LNCAP (cell line): ENCODE measurements around the gene OR6B3.

ENCODE experiments used
- TF ChIP-seq, protein P1 (sequence below): fragments of 450-650 bp; IDR thresholded peaks from 2 replicates; pipeline ENCODE4 v1.5.1; 2017; ENCODE audit warnings: mild to moderate bottlenecking

OR6B3 gene

DNA sequence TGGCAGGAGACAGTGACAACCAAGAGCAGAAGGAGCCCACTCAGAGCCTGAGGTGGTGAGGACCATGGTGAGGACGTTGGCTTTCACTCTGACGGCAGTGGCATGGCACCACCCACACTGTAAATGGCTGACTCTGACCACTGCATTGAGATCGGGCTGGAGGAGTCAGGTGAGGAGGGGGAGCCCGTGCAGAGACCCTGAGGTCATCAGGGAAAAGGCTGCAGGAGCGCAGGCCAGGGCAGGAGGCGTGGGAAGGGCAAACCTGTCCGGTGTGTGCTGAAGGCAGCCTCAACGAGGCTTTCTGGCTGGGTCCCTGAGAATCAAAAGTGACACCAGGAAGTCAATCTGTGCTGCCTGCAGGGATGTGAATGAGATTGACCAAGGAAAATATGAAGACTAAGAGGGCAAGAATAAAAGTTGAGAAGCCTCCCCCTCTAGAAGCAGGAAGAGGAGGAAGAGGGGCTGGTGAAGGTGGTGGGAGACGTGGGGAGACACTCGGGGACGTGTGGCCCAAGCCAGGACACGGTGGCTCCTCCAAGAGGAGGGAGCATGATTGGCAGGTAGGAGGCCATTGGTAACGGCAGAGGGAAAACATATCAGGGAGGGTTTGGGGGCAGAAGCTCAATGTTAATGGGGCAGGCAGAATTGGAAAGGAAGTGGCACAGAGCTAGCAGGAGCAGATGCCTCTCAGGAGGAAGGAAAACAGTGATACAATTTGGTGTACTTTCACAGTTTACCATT, 2.0 kb upstream of the OR6B3 start:
- TF ChIP-seq, protein P1, sequence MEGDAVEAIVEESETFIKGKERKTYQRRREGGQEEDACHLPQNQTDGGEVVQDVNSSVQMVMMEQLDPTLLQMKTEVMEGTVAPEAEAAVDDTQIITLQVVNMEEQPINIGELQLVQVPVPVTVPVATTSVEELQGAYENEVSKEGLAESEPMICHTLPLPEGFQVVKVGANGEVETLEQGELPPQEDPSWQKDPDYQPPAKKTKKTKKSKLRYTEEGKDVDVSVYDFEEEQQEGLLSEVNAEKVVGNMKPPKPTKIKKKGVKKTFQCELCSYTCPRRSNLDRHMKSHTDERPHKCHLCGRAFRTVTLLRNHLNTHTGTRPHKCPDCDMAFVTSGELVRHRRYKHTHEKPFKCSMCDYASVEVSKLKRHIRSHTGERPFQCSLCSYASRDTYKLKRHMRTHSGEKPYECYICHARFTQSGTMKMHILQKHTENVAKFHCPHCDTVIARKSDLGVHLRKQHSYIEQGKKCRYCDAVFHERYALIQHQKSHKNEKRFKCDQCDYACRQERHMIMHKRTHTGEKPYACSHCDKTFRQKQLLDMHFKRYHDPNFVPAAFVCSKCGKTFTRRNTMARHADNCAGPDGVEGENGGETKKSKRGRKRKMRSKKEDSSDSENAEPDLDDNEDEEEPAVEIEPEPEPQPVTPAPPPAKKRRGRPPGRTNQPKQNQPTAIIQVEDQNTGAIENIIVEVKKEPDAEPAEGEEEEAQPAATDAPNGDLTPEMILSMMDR: no peak

DNA sequence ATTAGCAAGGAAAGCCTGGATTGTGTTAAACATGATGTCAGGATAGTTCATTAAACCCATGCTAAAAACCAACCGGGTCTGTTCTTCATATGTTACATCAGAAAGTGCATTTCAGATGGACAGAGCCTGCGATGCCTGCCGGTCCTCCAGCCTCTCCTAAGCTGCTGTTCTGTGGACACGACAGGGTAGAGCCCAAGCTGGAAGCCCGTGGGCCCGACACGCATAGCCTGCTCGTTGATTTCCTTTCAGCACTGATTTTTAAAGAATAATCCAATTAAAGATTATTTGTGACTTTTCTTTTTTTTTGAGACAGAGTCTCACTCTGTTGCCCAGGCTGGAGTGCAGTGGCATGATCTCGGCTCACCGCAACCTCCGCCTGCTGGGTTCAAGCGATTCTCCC, 797 bp downstream of the OR6B3 start:
- TF ChIP-seq, protein P1: no peak

DNA sequence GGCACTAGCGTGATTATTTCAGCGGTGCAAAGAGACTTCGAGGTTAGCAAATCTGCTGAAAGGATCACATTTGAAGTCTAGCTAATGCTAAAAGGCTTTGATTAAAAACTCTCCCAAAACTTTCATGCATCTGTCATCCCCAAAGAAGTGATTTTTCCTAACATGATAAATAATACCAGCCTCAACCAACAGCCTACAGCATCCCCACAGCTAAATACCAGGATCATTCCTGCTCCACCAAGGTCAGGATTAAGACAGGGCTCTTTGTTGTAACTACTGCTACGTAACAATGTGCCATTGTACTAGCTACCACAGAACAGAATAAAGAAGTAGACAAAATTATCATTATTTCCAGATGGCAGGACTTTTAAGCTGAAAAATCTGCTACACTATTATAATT, 1.6 kb downstream of the OR6B3 start:
- TF ChIP-seq, protein P1: no peak

DNA sequence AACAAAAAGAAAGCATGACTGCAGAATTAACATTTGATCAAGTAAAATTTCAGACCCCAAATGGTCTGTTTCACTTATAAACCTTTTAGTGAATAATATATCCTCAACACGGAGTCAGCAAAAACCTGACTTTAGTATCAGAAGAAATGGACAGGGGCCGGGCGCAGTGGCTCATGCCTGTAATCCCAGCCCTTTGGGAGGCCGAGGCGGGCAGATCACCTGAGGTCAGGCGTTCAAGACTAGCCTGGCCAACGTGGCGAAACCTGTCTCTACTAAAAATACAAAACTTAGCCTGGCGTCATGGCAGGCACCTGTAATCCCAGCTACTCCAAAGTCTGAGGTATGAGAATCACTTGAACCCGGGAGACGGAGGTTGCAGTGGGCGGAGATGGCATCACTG, 3.0 kb downstream of the OR6B3 start:
- TF ChIP-seq, protein P1: no peak

DNA sequence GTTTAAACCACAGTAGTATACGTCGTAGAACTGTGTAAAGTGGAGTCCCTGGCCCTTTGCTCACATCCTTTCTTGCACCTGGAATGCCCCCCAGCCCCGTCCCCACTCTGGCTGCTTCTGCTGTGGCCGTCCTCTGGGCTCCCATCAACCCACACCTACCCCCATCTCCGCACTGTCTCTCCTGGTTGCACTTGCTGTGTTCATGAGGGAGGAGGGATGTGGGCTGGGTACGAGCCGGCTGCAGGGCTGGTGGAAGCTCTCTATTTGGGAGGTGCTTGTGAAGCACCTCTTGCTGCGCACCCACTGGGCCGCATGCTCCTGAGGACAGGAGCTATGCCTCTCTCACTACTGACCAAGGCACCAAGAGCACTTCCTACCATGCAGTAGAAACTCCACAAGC, 5.1 kb downstream of the OR6B3 start:
- TF ChIP-seq, protein P1: no peak

DNA sequence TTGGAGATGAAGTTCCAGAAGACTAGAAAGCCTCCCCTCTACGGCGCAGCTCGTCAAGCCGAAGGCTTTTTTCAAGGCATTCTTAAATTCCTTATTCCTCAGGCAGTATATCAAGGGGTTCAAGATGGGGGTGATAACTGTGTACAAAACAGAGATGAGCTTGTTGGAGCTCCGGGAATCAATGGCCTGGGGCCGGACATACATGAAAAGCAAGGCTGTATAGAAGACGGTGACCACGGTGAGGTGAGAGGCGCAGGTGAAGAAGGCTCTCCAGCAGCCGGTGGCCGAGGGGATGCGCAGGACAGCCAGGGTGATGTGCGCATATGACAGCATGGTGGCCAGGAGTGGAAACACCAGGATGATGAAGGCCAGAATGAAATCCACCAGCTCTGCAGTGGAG, 8.2 kb downstream of the OR6B3 start:
- TF ChIP-seq, protein P1: no peak

DNA sequence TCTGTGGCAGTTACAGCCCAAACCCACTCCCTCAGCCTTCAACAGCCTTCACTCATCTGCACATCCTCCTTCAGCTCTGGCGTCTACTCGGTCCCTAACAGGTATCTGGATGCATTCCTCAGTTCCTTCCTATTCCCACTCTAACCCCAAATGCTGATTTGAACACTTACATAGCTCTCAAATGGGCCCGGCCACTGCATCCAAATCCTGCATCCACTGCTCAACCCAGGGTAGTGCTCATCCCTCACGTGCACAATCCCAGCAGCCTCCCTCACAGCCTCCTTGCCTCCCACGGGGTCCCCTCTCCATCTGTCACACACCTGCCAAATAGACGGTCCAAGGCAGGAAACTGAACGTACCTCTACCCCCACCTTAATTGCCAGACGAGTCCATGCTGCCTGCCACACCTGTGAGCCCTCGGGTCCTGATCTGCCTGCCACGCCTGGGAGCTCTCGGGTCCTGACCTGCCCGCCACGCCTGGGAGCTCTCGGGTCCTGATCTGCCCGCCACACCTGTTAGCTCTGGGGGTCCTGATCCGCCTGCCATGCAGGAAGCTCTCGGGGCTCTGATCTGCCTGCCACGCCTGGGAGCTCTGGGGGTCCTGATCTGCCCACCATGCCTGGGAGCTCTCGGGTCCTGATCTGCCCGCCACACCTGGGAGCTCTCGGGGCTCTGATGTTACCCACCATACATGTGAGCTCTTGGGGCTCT, 9.9 kb downstream of the OR6B3 start:
- TF ChIP-seq, protein P1: no peak
